Omental fat pad (tissue), 4 donors: ENCODE results near the gene COX6A2. TPM values are rescaled to one million over a fixed set of nuclear protein-coding genes. Genes with fewer than 3 reads are reported as not detected.
A peak's percentile ranks its signal among the peaks of the same experiment; 100 is the strongest.

ENCODE experiments used
- ATAC-seq: fragments of 150-250 bp; one replicate; pipeline ENCODE4 v1.9.1; 2016; ENCODE audit warnings: mild to moderate bottlenecking, moderate library complexity; ENCODE audit not compliant: low FRiP score
- DNase-seq: peaks from one replicate; pipeline ENCODE4 v3.0.0-alpha.2; 2019; ENCODE audit warnings: low spot score
- total RNA-seq, 4 donors: library from RNA; depleted of rRNA; stranded (reverse); fragments of >200 nt; gene quantifications; one replicate each; pipeline ENCODE4 v1.1.0, GENCODE V29; 2016
- TF ChIP-seq, protein P1 (sequence below), 3 donors: fragments of 450-650 bp; IDR thresholded peaks; one replicate each; pipeline ENCODE4 v1.5.1; 2016 to 2017; ENCODE audit warnings: antibody characterized with exemption in 3 of 3, mild to moderate bottlenecking in 3 of 3, moderate library complexity in 2 of 3

The COX6A2 gene
- total RNA-seq, 4 donors from 2014 or later = not detected

DNA sequence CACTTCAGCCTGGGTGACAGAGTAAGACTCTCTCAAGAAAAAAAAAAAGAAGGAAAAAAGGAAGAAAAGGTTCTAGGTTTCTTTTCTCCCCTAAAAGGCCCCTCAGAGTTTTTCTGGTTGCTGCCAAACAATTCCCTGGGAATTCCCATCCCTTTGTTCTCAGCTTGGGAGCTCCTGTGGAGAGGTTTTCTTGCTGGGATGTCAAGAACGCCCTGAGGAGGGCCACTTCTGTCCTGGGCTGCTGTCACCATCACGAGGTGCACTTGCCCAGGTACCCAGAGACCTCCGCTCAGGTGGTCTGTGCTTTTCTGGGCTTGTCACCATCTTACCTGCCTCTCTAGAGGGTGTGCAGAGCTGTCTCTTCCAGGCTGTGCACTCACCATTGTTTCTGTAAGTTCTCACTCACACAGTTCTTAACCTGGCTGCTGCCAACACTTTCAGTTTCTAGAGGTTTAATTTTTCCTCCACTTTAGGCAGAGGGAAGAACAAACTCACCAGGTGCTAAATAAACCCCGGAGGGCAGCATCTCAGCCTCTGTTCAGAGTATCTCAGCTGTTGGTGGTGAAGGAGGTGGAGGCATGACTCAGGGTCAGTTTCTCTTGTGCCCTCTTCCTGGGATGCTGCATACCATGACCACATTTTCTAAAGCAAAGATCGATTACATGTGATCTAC lies 2.4 kb upstream of the COX6A2 start:
- TF ChIP-seq, protein P1, sequence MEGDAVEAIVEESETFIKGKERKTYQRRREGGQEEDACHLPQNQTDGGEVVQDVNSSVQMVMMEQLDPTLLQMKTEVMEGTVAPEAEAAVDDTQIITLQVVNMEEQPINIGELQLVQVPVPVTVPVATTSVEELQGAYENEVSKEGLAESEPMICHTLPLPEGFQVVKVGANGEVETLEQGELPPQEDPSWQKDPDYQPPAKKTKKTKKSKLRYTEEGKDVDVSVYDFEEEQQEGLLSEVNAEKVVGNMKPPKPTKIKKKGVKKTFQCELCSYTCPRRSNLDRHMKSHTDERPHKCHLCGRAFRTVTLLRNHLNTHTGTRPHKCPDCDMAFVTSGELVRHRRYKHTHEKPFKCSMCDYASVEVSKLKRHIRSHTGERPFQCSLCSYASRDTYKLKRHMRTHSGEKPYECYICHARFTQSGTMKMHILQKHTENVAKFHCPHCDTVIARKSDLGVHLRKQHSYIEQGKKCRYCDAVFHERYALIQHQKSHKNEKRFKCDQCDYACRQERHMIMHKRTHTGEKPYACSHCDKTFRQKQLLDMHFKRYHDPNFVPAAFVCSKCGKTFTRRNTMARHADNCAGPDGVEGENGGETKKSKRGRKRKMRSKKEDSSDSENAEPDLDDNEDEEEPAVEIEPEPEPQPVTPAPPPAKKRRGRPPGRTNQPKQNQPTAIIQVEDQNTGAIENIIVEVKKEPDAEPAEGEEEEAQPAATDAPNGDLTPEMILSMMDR (IDR thresholded peaks at IDR 0.05) = no peak
- ATAC-seq = no peak
- no peak for DNase-seq

DNA sequence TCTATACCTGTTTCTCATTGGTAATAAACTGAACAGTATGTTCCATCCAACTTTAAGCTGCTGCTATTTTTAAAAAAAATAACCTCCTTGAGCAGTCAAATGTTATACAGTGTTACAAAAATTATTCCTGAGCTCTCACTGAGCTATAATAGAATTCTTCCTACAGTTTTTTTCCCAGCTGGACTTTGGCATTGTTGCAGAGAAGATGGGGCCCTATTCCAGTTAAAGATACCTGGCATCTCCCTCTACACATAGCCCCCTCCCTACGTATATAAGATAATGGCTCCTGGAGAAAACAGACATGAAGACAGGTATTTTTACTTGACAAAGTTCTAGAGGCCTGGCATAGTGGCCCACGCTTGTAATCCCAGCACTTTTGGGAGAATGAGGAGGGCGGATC lies 1.6 kb upstream of the COX6A2 start:
- DNase-seq (no peak), ATAC-seq (no peak)
- TF ChIP-seq, protein P1 (IDR thresholded peaks at IDR 0.05) = no peak

DNA sequence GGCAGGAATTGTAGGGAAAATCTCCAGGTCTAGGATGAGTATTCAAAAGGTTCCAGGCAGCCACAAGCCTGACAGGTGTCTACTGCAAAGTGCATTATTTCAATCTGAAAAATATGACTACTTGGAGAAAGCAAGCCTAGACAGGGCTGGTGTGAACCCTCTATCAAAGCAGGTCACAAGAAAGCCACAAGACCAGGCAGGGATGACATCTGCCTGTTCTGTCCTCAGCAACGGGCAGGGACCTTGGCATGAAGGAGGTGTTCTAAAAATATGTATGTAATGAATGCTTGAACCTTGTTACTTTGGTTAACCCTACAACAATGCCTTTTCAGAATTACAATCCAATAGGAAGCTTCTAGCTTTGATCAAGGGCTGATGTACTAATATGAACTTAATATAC lies 1.2 kb upstream of the COX6A2 start:
- ATAC-seq = no peak
- TF ChIP-seq, protein P1 (IDR thresholded peaks at IDR 0.05) = no peak

DNA sequence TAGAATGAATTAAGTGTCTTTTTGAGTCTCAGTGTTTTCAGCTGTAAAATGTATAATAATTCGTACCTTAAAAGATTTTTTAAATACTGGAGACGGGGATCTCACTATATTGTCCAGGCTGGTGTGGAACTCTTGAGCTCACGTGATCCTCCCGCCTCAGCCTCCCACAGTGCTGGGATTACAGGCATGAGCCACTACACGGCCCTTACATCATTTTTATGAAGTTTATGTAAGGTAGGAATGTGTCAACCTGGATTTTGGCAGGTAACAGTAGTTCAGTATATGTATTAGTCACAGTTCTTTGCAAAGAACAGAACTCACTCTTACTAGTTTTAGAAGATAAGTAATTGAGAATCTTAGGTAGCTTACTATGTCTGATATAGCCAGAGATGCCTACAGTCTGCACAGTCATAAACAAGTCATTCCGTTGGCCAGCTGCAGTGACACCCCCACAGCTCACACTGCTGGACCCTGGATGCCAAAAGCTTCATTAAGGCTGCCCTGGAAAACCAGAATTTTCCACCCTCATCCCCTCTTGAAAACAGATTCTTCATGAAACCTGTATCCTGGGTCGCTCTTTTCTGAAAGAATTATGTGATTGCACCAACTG lies 583 bp upstream of the COX6A2 start:
- DNase-seq (no peak), ATAC-seq (peak; percentile 53)
- TF ChIP-seq, protein P1 (IDR thresholded peaks at IDR 0.05) = no peak

More for the DNA sequence above, 1.2 kb upstream of the COX6A2 start:
- no peak for DNase-seq

DNA sequence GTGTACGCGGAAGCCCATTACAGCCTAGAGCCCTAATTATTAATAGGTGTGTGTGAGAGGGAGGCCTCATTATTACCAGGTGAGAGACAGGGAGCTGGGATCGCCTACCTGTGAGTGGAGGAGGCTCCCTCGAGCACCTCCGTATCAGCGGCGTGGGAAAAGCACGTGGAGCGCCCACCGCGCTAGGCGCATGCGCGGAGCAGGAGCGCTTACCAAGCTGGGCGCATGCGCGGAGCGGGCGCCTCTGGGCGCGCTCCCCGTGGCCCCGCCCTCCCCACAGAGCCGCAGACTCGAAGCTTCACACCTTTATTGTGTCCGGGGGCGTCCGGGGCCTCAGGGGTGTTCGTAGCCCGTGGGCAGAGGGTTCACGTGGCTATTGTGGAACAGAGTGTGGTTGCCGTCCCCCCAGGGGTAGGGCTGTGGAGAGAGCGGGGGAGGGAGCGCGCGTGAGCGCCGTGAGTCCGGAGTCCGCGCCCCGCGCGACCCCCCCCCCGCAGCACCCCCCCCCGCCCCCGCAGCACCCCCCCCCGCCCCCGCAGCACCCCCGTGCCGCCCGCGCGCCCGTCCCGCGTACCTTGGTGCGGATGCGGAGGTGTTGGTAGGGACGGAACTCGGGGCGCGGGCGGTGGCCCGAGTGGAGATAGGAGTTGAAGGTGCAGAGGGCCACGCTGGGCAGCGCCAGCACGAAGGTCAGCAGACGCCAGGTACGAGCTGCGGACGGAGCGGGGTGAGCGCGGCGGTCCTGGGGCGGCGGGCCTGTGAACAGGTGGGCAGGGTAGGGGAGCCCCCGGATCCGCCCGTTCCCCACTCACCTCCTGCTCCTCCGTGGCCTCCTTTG lies 500 bp downstream of the COX6A2 start:
- TF ChIP-seq, protein P1 (IDR thresholded peaks at IDR 0.05) = no peak
- no peak for DNase-seq

DNA sequence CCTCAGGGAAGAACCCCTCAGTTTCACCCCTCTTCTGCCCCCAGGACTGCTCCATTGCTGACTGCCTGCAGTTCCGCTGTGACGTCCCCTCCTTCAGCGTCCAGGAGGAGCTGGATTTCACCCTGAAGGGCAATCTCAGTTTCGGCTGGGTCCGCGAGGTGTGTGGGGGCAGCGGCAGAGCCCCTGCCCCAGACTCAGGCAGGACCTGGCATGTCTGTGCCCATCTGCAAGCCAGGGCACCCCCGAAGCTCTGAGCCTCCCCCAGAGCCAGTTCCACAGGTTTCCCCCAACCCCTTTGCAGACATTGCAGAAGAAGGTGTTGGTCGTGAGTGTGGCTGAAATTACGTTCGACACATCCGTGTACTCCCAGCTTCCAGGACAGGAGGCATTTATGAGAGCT lies 4.4 kb downstream of the COX6A2 start:
- DNase-seq (no peak), ATAC-seq (no peak)
- TF ChIP-seq, protein P1 (IDR thresholded peaks at IDR 0.05) = no peak

More for the DNA sequence above, 500 bp downstream of the COX6A2 start:
- no peak for ATAC-seq
